HG03521 (cell line): ENCODE measurements around the gene CDH1.
"Not testable (repeated sequence)": the region's sequence is repeated elsewhere in the genome, so short reads cannot be mapped to it uniquely, and the experiment has no call there.

Experiments
- ATAC-seq: cut with Tn5 transposase; IDR thresholded peaks from one replicate; pipeline ENCODE4 v1.9.1; 2021; ENCODE audit warnings: mild to moderate bottlenecking, moderate library complexity; ENCODE audit not compliant: unreplicated experiment

The CDH1 gene

GRCh38 chr16:68737046-68737729 lies at the start of gene CDH1:
Gene CDH1, plus strand, starts transcription at chr16:68737292. Its CDS starts 124 bp downstream, at chr16:68737416.
- no peak for ATAC-seq

GRCh38 chr16:68689921-68690320 lies 47.2 kb upstream of the CDH1 start:
- ATAC-seq: no peak

DNA sequence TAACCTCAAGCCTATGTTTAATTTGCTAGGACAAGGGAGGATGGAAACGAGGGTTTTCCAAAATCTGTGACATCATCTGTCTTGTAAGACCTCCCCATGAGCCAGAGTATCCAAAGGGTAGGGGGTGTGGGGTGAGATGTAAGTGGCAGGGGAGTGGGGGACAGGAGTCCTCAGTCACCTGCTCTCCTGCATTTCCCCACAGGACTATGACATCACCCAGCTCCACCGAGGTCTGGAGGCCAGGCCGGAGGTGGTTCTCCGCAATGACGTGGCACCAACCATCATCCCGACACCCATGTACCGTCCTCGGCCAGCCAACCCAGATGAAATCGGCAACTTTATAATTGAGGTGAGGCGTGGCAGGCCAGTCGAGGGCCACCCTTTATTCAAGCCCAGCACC lies 41.5 kb upstream of the CDH1 start:
- ATAC-seq: no peak

DNA sequence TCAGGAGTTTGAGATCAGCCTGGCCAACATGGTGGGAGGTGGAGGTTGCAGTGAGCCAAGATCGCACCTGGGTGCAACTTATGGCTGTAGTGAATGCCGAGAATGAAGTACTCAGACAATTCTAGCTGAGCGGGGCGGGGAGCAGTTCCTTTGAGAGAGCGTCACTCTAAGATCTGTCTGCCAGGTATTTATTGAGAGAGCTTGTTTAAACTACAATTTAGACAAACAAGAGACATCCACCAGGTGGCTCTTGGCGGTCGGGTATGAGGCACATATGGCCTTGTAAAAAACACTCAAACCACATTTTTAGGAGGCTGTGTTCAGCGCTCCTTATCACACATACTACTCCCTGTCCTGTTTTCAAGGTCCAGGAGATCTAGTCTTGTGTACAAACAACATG lies 40.6 kb upstream of the CDH1 start:
- ATAC-seq: no peak

GRCh38 chr16:68698091-68698490 lies 39.0 kb upstream of the CDH1 start:
- no peak for ATAC-seq

GRCh38 chr16:68700120-68700519 lies 37.0 kb upstream of the CDH1 start:
- ATAC-seq: no peak

GRCh38 chr16:68700831-68701230 lies 36.3 kb upstream of the CDH1 start:
- ATAC-seq: no peak

GRCh38 chr16:68704232-68704867 lies 32.7 kb upstream of the CDH1 start:
- ATAC-seq: no peak

DNA sequence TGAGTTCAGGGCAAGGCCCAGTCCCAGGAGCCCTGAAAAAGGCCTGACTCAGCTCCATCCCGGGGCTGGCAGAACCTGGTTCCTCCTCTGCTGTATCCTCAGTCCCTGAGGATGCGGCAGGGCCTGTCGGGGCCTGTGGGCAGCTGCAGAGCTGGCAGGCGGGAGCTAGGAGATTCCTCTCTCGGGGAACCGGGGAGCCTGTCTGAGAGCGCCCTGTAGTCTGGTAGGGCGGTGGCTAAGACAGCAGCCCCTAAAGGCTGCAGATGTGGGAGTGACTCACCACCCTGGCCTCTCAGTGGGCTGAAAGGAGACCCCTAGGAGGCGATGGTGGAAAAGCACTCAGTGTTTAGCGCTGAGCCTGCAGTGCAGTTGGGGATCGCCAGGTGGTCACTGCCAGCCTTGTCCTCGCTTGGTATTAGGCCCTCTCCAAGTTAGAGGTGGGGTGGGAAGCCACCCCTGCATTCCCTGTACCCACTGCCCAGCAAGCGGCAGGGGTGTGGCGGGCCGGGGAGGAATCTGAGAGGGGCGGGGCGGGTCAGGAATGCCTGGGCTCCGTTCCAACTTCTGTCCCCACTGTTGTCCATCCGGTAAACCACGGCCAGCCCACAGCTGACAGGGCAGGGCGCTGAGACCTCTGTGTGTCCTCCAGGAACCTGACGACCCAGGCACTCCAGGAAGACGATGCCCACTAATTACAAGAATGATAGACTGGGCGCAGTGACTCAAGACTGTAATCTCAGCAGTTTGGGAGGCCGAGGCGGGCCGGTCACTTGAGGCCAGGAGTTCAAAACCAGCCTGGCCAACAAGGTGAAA lies 29.5 kb upstream of the CDH1 start:
- ATAC-seq: no peak

GRCh38 chr16:68710211-68710610 lies 26.9 kb upstream of the CDH1 start:
- no peak for ATAC-seq

DNA sequence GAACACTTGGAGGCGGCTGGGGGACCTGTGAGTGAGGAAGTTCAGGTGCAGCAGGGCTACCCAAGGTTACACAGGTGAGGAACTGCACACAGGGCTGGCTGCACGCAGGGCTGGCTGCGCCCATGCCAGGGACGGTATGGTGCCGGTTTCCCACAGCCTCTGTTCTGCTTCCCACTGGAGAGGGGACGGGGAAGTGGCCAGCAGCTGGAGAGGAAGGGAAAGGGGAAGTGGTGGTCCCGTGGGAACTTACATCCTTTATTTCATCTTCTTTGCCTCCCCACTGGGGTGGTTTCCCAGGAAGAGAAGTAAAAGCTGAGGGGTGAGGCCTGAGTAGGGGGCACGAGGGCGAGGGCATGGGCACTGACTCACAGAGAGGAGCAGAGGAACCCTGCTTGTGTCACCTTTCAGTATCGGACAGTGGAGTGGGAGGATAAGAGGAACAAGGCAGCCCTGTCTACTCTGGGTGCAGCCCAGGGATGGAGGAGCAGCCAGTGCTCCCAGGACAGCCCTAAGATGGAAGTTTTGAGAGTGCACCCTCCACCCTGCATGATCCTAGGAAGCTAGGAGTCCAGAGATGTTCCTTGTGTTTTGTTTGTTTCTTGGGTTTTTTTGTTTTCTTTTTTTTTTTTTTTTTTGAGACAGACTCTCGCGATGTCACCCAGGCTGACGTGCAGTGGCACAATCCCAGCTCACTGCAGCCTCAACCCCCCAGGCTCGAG lies 25.5 kb upstream of the CDH1 start:
- ATAC-seq: no peak

- no peak for ATAC-seq
Observed at GRCh38 chr16:68713361-68713760, 23.7 kb upstream of the CDH1 start.

DNA sequence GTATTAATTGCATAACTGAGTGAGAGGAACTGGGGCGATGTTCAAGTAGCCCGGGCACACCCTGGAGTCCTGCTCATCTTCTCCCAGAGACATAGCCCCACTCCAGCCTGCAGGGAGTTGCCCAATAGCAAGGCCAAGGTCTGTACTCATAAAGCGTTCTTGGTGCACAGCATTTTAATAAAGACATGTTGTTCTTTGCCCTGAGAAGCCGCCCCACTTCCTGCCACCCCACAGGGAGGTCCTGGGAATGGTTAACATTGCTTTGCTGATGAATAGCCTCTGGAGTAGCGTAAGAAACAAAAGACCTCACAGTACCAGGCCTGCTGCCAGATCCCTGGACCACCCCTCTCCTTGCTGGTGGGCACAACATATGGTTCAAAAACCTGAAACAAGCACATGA lies 21.6 kb upstream of the CDH1 start:
- ATAC-seq: no peak

- not testable (repeated sequence) for ATAC-seq
Observed at GRCh38 chr16:68716516-68716915, 20.6 kb upstream of the CDH1 start.

GRCh38 chr16:68717684-68718083 lies 19.4 kb upstream of the CDH1 start:
- ATAC-seq: no peak

DNA sequence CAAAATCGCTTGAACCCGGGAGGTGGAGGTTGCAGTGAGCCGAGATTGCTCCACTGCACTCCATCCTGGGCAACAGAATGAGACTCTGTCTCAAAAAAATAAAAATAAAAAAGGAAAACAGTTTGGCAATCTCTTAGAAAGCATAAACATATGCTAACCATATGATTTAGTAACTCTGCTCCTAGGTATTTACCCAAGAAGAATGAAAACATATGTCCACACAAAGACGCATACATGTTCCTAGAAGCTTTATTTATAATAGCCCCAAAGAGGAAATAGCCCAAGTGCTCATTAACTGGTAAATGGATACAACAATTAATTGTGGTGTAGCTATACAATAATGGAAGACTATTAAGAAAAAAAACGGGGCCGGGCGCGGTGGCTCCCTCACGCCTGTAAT lies 18.5 kb upstream of the CDH1 start:
- ATAC-seq: no peak

DNA sequence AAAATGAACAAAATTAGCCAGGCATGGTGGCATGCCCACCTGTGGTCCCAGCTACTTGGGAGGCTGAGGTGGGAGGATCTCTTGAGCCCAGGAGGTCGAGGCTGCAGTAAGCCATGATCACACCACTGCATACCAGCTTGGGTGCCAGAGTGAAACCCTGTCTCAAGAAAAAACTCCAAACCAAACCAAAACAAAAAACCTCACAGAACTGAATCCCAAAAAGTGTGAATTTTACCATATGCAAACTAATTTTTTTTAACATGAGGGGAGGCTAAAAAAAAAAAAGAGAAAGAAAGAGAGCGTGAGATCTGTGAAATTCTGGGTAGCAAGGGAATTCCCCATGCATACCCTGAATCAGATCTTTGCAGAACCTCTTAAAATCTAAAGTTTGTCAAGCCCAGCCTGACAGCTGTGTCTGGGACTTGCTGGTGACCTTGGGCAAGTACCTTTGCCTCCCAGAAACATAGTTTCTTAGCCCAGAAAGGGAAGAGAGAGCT lies 17.1 kb upstream of the CDH1 start:
- no peak for ATAC-seq

DNA sequence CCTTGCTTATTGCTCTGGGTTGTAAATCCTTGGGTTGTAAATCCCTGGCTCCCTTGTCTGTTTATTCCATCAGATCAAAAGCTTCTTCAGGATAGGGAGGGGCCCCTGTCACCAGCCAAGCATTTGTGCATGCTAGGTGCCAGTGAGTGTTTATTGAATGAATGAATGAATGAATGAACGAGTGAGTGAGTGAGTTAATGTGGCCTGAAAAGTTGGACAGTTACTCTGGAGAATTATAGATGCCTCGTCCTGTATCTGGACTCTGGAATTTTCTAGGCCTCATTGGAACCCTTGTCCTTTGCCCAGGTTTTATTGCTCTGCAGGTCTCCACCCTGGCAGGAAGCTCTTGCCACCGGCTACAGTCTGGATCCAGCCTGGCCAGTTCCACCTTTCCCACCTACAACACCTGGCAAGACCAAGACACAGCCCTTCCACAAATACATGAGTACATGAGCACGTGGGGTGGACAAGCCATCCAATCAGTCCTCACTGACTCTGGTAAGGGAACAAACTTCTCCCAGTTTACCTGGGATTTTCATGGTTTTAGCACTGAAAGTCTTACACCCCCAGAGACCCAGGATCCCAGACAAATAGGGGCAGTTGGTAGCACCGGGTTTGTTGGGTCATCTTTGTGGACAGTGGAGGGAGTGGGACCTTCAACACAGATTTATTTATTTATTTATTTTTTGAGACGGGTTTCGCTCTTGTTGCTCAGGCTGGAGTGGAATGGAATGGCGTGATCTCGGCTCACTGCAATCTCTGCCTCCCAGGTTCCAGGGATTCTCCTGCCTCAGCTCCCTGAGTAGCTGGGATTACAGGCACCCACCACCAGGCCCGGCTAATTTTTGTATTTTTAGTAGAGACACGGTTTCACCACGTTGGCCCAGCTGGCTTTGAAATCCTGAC lies 14.7 kb upstream of the CDH1 start:
- ATAC-seq: no peak

DNA sequence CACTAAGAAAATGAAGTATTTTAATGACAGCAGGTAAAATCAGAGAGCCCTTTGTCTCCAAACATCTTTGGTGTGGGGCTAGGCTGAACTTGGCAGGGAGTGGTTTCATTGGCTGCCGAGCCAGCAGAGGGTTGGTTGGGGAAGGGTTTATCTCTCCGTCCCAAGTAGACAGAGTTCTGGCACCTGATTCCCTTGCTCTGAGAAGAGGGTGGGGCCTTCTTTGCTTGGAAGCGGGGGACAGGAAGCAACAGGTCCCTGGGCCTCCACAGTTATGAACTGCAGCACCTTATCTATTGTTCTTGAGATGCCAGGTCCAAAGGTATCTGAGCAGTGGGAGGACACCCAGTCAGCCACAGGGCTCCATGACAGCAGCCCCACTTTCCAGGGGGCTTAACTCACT lies 12.3 kb upstream of the CDH1 start:
- ATAC-seq: no peak

- ATAC-seq: no peak
Observed at GRCh38 chr16:68728523-68728922, 8.6 kb upstream of the CDH1 start.
